K562 (cell line): Measurements from ENCODE around the gene TPGS1. TPM values are rescaled to one million over a fixed set of nuclear protein-coding genes. Genes with fewer than 3 reads are reported as not detected.

ENCODE experiments used
- ATAC-seq: fragments of 200-7000 bp; cut with Tn5 transposase; 3 replicates; pipeline ENCODE4 v1.9.1; 2020; ENCODE audit warnings: moderate library complexity
- BruUV-seq: library from RNA; stranded (reverse); fragments of 400-500 nt; replicated peaks from 2 replicates; lab custom pipeline; 2021; lab: Mats Ljungman, UMichigan
- CTCF ChIA-PET: fragments of 300-600 bp; formaldehyde crosslinking; extraction: SDS; loops from one replicate; lab custom pipeline; 2021; ENCODE audit warnings: low intra/inter-chr PET ratio; lab: Yijun Ruan, JAX
- POLR2A ChIA-PET: fragments of 300-600, 350-650 bp; sonication (Branson Sonifier 250); formaldehyde crosslinking; extraction: SDS; loops from one replicate; lab custom pipeline; 2021; ENCODE audit warnings: antibody characterized with exemption, inconsistent platforms; lab: Yijun Ruan, JAX
- DNase-seq, 4 experiments: peaks; one replicate each; pipeline versions ENCODE4 v3.0.0 to v3.0.0-alpha.2; 2011 to 2018; ENCODE audit warnings: low spot score in 3 of 4, mixed read lengths in 3 of 4; ENCODE audit errors: extremely low read depth in 1 of 4
- FAIRE-seq: peaks from 2 replicates; lab custom pipeline; 2011; peaks lifted over from hg19 to GRCh38; lab: Jason Lieb, UNC
- H2AFZ ChIP-seq: 2 replicates; pipeline ENCODE4 v1.6.0; 2011; ENCODE audit warnings: low read depth, low read length, control low read depth, inconsistent platforms
- H3K27ac ChIP-seq: fragments of 200-600 bp; 3 replicates; pipeline ENCODE4 v1.8.0; 2011; ENCODE audit warnings: low read depth, mild to moderate bottlenecking, control low read depth, inconsistent platforms, low read length, moderate library complexity, mixed read lengths; ENCODE audit errors: extremely low read depth
- H3K27me3 ChIP-seq, 2 experiments: fragments of 300-600 bp in 1 of 2; 2 replicates in 1 of 2; 3 replicates in 1 of 2; pipeline versions ENCODE4 v1.6.0 to v1.8.0; 2011; ENCODE audit warnings: inconsistent platforms in 2 of 2, low read length in 2 of 2, mild to moderate bottlenecking in 1 of 2, mixed read lengths in 1 of 2, moderate library complexity in 1 of 2; ENCODE audit not compliant: control insufficient read depth in 2 of 2, insufficient read depth in 2 of 2
- H3K36me3 ChIP-seq: fragments of 300-600 bp; 3 replicates; pipeline ENCODE4 v1.8.0; 2011; ENCODE audit warnings: mild to moderate bottlenecking, low read length, inconsistent platforms; ENCODE audit not compliant: control insufficient read depth, insufficient read depth
- H3K4me1 ChIP-seq, 2 experiments: fragments of 200-600 bp in 1 of 2; replicated peaks in 1 of 2; 2 replicates in 1 of 2; 3 replicates in 1 of 2; pipeline versions ENCODE4 v1.5.1 to v1.8.0; 2011; ENCODE audit warnings: inconsistent platforms in 2 of 2, low read length in 2 of 2, mild to moderate bottlenecking in 1 of 2, mixed read lengths in 1 of 2, moderate library complexity in 1 of 2; ENCODE audit not compliant: control insufficient read depth in 2 of 2, insufficient read depth in 2 of 2
- H3K4me2 ChIP-seq: 2 replicates; pipeline ENCODE4 v1.6.1; 2011; ENCODE audit warnings: low read length, control low read depth, inconsistent platforms, mixed read lengths; ENCODE audit not compliant: insufficient read depth
- H3K4me3 ChIP-seq: fragments of 200-600 bp; sonication (generic), shearing (Covaris generic); 2 replicates; pipeline ENCODE4 v1.5.1; 2016; ENCODE audit warnings: control low read depth, inconsistent platforms
- H3K79me2 ChIP-seq: fragments of 200-600 bp; 3 replicates; pipeline ENCODE4 v1.8.0; 2011; ENCODE audit warnings: low read length, inconsistent platforms; ENCODE audit not compliant: control insufficient read depth, insufficient read depth
- H3K9ac ChIP-seq, 2 experiments: 2 replicates each; pipeline versions ENCODE4 v1.6.0 to v1.6.1; 2011; ENCODE audit warnings: low read depth in 2 of 2, low read length in 2 of 2, control low read depth in 1 of 2, inconsistent platforms in 1 of 2, mild to moderate bottlenecking in 1 of 2, mixed read lengths in 1 of 2; ENCODE audit not compliant: insufficient read depth in 1 of 2
- H3K9me1 ChIP-seq: one replicate; pipeline ENCODE4 v1.6.0; 2011; ENCODE audit warnings: inconsistent platforms, mild to moderate bottlenecking, low read length, moderate library complexity; ENCODE audit not compliant: control insufficient read depth, insufficient read depth
- H3K9me3 ChIP-seq: replicated peaks from 2 replicates; pipeline ENCODE4 v1.5.1; 2011; ENCODE audit warnings: low read depth, low read length, inconsistent platforms; ENCODE audit not compliant: control insufficient read depth, insufficient read depth
- H4K20me1 ChIP-seq: replicated peaks from 2 replicates; pipeline ENCODE4 v1.6.1; 2011; ENCODE audit warnings: low read length, inconsistent platforms, mixed read lengths; ENCODE audit not compliant: control insufficient read depth, insufficient read depth
- CXXC5 ChIP-seq: fragments of 250-450 bp; sonication (Bioruptor Pico); IDR thresholded peaks from 2 replicates; pipeline ENCODE4 v1.8.0; 2022; ENCODE audit warnings: inconsistent platforms, mild to moderate bottlenecking, moderate library complexity
- EP400 ChIP-seq: fragments of 450-650 bp; IDR thresholded peaks from 2 replicates; pipeline ENCODE4 v1.6.1; 2017; ENCODE audit warnings: antibody characterized with exemption, mild to moderate bottlenecking, moderate library complexity
- ILF3 ChIP-seq: fragments of 450-650 bp; IDR thresholded peaks from 2 replicates; pipeline ENCODE4 v1.6.1; 2018; ENCODE audit warnings: antibody characterized with exemption, mild to moderate bottlenecking, moderate library complexity, borderline replicate concordance
- LEF1 ChIP-seq: fragments of 450-650 bp; IDR thresholded peaks from 2 replicates; pipeline ENCODE4 v1.6.1; 2016; ENCODE audit warnings: mild to moderate bottlenecking
- NR2C1 ChIP-seq, 2 experiments: fragments of 450-650 bp; IDR thresholded peaks; 2 replicates each; pipeline ENCODE4 v1.6.1; 2017; ENCODE audit warnings: mild to moderate bottlenecking in 2 of 2, antibody characterized with exemption in 1 of 2, inconsistent platforms in 1 of 2, missing compliant biosample characterization in 1 of 2, missing genetic modification characterization in 1 of 2
- NR2C2 ChIP-seq, 2 experiments: fragments of 200-800 bp in 1 of 2; sonication (Bioruptor generic) in 1 of 2; sonication (generic) in 1 of 2; formaldehyde crosslinking in 1 of 2; IDR thresholded peaks; 2 replicates each; pipeline versions ENCODE4 v1.6.1 to v1.8.0; 2016 to 2022; ENCODE audit warnings: mild to moderate bottlenecking in 1 of 2, missing compliant biosample characterization in 1 of 2, missing genetic modification characterization in 1 of 2, missing genetic modification reagents in 1 of 2
- SIN3A ChIP-seq, 2 experiments: fragments of 150-350 bp in 1 of 2; IDR thresholded peaks; 2 replicates each; pipeline ENCODE4 v1.6.1; 2011 to 2016; ENCODE audit warnings: borderline replicate concordance in 2 of 2, low read depth in 2 of 2, low read length in 2 of 2, mild to moderate bottlenecking in 2 of 2, moderate library complexity in 2 of 2; ENCODE audit not compliant: control insufficient read depth in 1 of 2
- ZBTB33 ChIP-seq: sonication (generic); formaldehyde crosslinking; IDR thresholded peaks from 2 replicates; pipeline ENCODE4 v1.8.1; 2023; ENCODE audit warnings: mild to moderate bottlenecking, missing genetic modification reagents
- ZFP36 ChIP-seq: fragments of 150-350 bp; IDR thresholded peaks from 2 replicates; pipeline ENCODE4 v1.6.1; 2018; ENCODE audit warnings: low read length, low read depth; ENCODE audit not compliant: partially characterized antibody
- ZNF23 ChIP-seq: fragments of 250-450 bp; sonication (Bioruptor Pico); IDR thresholded peaks from 2 replicates; pipeline ENCODE4 v1.4.0; 2020; ENCODE audit warnings: mild to moderate bottlenecking
- ZNF263 ChIP-seq: sonication (generic); formaldehyde crosslinking; IDR thresholded peaks from 2 replicates; pipeline ENCODE4 v1.8.0; 2022; ENCODE audit warnings: mild to moderate bottlenecking, missing genetic modification reagents, borderline replicate concordance
- WGBS: fragments of 100-300 bp; shearing (Covaris generic); methylation state at CpG from one replicate; pipeline ENCODE4 v1.1.6; 2016; ENCODE audit warnings: low coverage, mixed read lengths; ENCODE audit not compliant: insufficient coverage; ENCODE audit errors: missing lambda C conversion rate; 5-methylcytosine and 5-hydroxymethylcytosine counted together
- in situ Hi-C: fragments of 300-500 bp; cut with MboI; formaldehyde crosslinking; loops from 4 replicates; pipeline ENCODE4 v1.15.0; 2018; ENCODE audit warnings: inconsistent platforms, mixed read lengths
- intact Hi-C: fragments of 100-400 bp; cut with micrococcal nuclease; formaldehyde crosslinking; loops from 2 replicates; pipeline ENCODE4 v1.14.2; 2022
- polyA plus RNA-seq, 8 experiments: library from polyadenylated mRNA; depleted of rRNA in 4 of 8; stranded (reverse) in 5 of 8; unstranded in 3 of 8; fragments of >200 nt; fragmentation: Nextera tagmentation in 2 of 8; fragmentation: Illumina TruSeq in 1 of 8; extraction: Ambion mirVana in 2 of 8; extraction: Trizol in 1 of 8; gene quantifications; 2 replicates each; pipeline versions ENCODE4 v1.2.1 to v1.2.3, GENCODE V29; 2011 to 2014; ENCODE audit warnings: inconsistent platforms in 1 of 8, missing spikeins in 1 of 8
- total RNA-seq, 7 experiments: library from RNA; depleted of rRNA in 6 of 7; stranded (reverse); fragments of >200 nt in 6 of 7; fragmentation: Illumina TruSeq in 2 of 7; extraction: Trizol in 2 of 7; gene quantifications; 2 replicates each; pipeline versions ENCODE4 v1.2.1 to v1.2.3, GENCODE V29; 2011 to 2021; ENCODE audit warnings: low replicate concordance in 1 of 7
- TF ChIP-seq, protein P1 (sequence below): sonication (generic); formaldehyde crosslinking; IDR thresholded peaks from 2 replicates; pipeline ENCODE4 v1.4.0; 2020; ENCODE audit warnings: mild to moderate bottlenecking, missing genetic modification reagents

Gene TPGS1
- total and polyA plus RNA-seq, 9 of the 15 experiments (the other 6 are each of a cell fraction or from before 2014, with no cell fraction given), result 0.30 to 31.6 (median 1.2) TPM; not detected in 2

DNA sequence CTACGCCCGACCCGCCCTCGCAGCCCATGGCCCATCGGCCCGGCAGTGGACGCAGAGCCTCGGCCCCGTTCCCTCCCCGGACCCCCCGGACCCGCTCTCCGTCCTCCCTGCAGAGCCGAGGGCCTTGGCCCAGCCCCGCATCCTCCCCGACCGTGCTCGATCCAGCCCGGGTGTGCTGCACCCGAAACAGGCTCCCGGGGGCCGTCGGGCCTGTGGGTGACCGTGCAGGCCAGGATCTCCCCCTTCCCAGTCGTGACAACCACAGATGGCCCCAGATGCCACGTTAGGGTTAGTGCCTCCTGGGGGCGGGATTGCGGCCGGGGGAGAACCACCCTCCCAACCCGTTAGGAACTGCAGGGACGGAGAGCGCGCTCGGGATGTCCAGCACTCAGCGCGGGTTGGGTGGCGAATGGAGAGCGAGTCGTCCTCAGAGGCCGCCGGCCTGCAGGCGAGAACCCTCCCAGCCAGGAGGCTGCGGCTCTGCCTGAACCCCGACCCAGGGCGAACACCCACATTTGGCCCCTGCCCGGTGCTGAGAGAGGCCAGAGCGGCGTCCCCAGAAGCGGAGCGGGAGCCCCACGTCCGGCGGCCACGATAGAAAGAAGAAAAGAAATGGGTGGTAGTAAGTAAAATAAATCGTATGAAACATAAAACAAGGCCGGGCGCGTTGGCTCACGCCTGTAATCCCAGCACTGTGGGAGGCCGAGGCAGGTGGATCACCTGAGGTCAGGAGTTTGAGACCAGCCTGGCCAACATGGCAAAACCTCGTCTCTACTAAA lies 17.7 kb upstream of the TPGS1 start:
- peak overlapping the region; percentile 97; the same call in 1 of the 3 replicates for H3K27ac ChIP-seq
- FAIRE-seq (no peak), DNase-seq (no peak), ATAC-seq (peak; percentile 16)
- peak overlapping the region; percentile 100 for H3K4me3 ChIP-seq
- ChIA-PET POLR2A (interaction anchor here (0.6 to 0.9 kb wide), 6 partner anchors 12 to 1262 kb away, joined by 3 to 5 read pairs (median 4); partner anchors contain the start of gene CDC34), CTCF (interaction anchor here (1.2 kb wide), 1 partner anchor 17 kb away, joined by 3 read pairs; the partner anchor contains the start of gene TPGS1)
- intact Hi-C loops, result no loop called here
- peaks cover 11% of the 10 kb centered on the region; the same call in 1 of the 3 replicates for H3K79me2 ChIP-seq
- no TSS peak for BruUV-seq
- no peaks in the 10 kb centered on the region for H4K20me1 ChIP-seq
- no peaks in the 10 kb centered on the region for H3K9me3 ChIP-seq
- no peaks in the 10 kb centered on the region for H3K9me1 ChIP-seq
- in situ Hi-C loops, result no loop called here
- H3K4me1 ChIP-seq, result peaks cover 8 to 74% of the 10 kb centered on the region in 2 experiments
- H2AFZ ChIP-seq, result peak overlapping the region; percentile 66
- peak overlapping the region; percentile 81 for H3K4me2 ChIP-seq
- WGBS, result 46% methylated on average over 50 of the region's 61 CpGs
- H3K9ac ChIP-seq, result peak overlapping the region; percentile 98 to 100; a peak in 3 of 4 replicates
- no peaks in the 10 kb centered on the region; a peak in 1 of 5 replicates for H3K27me3 ChIP-seq
- no peaks in the 10 kb centered on the region for H3K36me3 ChIP-seq
- TF ChIP-seq SIN3A (IDR thresholded peaks at IDR 0.05; ENCODE audit: borderline replicate concordance in 2 of 2, control insufficient read depth in 1 of 2, low read depth in 2 of 2, low read length in 2 of 2) (no peak), LEF1 (no peak), EP400 (no peak), CXXC5 (CRISPR knock-in tag) (no peak), NR2C1 (IDR thresholded peaks at IDR 0.05) (peak; percentile 17; the same call in 1 of the 2 replicates), NR2C1 (tag; IDR thresholded peaks at IDR 0.05) (no peak; the same call in none of the 2 replicates), NR2C2 (CRISPR knock-in tag; IDR thresholded peaks at IDR 0.05) (no peak), NR2C2 (tag; IDR thresholded peaks at IDR 0.05) (peak; percentile 57; the same call in 1 of the 2 replicates), ZBTB33 (CRISPR knock-in tag) (peak; percentile 84), ZNF263 (CRISPR knock-in tag) (peak; percentile 91), ZFP36 (no peak), ILF3 (no peak), ZNF23 (CRISPR knock-in tag) (no peak)
- TF ChIP-seq, protein P1, sequence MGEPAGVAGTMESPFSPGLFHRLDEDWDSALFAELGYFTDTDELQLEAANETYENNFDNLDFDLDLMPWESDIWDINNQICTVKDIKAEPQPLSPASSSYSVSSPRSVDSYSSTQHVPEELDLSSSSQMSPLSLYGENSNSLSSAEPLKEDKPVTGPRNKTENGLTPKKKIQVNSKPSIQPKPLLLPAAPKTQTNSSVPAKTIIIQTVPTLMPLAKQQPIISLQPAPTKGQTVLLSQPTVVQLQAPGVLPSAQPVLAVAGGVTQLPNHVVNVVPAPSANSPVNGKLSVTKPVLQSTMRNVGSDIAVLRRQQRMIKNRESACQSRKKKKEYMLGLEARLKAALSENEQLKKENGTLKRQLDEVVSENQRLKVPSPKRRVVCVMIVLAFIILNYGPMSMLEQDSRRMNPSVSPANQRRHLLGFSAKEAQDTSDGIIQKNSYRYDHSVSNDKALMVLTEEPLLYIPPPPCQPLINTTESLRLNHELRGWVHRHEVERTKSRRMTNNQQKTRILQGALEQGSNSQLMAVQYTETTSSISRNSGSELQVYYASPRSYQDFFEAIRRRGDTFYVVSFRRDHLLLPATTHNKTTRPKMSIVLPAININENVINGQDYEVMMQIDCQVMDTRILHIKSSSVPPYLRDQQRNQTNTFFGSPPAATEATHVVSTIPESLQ, result no peak
